PC-3 (cell line): ENCODE results near the gene PCDH15.

Source experiments
- CTCF ChIP-seq: fragments of 300-600 bp; sonication (generic); conservative IDR thresholded peaks from 2 replicates; pipeline ENCODE4 v1.5.1; 2017; ENCODE audit warnings: antibody characterized with exemption, low read depth, mild to moderate bottlenecking, low read length
- EZH2phosphoT487 ChIP-seq: fragments of 300-600 bp; sonication (generic); IDR thresholded peaks from 2 replicates; pipeline ENCODE4 v1.6.1; 2018; ENCODE audit warnings: mild to moderate bottlenecking, antibody characterized with exemption, low read length, borderline replicate concordance

DNA sequence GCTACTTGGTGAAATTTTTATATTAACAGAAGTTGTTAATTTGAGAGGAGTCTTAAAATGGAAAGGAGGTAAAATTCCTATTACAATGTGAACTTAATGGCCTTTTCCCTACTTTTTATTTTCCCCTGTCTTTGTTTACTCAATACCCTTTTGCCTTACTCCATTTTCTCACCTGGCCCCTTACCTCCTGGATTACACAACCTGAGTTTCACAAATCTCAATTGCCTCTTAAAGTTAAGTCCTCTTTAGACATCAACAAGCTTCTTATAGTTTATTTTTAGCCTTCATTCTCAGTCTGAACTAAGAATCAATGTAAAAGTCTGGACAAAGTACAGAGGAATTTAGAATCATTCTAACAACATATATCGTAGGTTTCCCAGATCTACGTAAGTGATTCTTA is 247.0 kb downstream of the PCDH15 start:
- no peak for TF ChIP-seq CTCF
- no peak for TF ChIP-seq EZH2phosphoT487
